ENCODE measurements around the gene ZNF253. TPM values are rescaled to one million over a fixed set of nuclear protein-coding genes. Genes with fewer than 3 reads are reported as not detected.
"Not testable (repeated sequence)": the region's sequence is repeated elsewhere in the genome, so short reads cannot be mapped to it uniquely, and the experiment has no call there.

Gene ZNF253
- 6.6 TPM for total RNA-seq
- long read RNA-seq, transcript ZNF253-203 (4 exons, 3,519 nt): major isoform, 9 of 12 reads
- long read RNA-seq, partial matches to known transcripts: 0 of 12 reads
- long read RNA-seq, other reads (novel, unspliced or antisense): 1 of 12 reads

DNA sequence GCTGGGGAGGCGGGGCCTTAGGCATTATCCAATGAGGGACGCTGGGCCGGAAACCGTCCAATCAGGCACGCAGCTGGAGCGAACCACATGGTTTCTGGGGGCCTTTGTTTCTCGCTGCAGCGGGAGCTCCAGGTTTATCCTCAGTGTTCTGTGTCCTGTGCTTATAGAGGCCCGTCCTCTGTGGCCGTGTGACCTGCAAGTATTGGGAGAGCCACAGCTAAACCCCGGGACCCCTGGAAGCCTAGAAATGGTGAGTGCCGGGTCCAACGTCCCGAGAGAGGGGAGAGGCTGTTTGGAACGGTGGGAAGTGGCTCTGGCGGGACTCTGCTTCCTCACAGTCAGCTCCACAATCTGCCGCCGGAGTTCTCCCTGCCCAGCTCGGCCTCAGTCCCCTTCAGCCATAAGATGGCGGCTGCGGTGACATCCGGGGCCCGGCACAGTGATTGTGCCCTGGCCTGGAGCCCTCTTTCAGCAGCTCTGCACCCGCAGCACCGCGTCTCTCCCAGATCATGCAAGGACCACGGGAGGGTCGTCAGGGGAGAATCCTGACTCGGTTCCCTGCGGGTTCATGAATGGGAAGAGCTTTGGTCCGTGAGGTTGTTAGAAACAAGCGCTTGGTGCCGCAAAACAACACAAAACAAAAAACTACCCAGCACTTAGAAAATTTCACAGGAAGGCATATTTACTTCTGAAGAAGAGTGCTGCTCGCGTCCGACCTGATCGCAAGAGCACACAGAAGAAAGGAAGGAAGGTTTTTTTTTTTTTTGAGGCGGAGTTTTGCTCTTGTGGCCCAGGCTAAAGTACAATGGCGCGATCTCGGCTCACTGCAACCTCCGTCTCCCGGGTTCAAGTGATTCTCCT is at the start of gene ZNF253:
TSS of gene ZNF253 (plus strand) at position 133 of the 861 bp plus-strand sequence. CDS start at position 248, 115 bp downstream.
- DNase-seq (peak; percentile 98), ATAC-seq (ENCODE audit: poor library complexity) (peak; percentile 99)
- intact Hi-C loops (cut with DNase I): no loop called here

GRCh38 chr19:19816679-19817078 is 49.0 kb upstream of the ZNF253 start:
- DNase-seq (peak; percentile 72), ATAC-seq (ENCODE audit: poor library complexity) (peak; percentile 28)
- intact Hi-C loops (cut with DNase I): no loop called here

DNA sequence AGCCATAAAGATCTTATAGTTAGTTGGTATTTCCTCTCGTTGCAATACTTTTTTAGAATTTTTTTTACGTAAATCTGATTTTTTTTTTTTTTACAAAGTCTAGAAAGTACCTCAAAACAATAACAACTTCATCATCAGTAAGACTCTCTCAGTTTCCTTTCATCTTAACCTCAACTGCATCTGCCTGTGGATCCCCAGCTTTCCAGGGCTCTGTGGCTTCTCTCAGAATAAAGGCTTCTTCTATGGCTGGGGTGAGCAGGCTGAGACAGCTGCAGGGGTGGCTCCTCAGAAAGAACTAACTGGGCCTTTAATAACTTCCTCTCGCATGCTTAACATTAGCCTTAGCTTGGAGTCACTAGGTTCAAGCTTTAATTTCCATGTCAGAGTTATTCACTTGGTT is 48.3 kb upstream of the ZNF253 start:
- ATAC-seq (ENCODE audit: poor library complexity) (no peak), DNase-seq (no peak)
- intact Hi-C loops (cut with DNase I): no loop called here

GRCh38 chr19:19820774-19821320 is 44.8 kb upstream of the ZNF253 start:
- no peak for DNase-seq
- intact Hi-C loops (cut with DNase I): no loop called here
- no peak for ATAC-seq (ENCODE audit: poor library complexity)

DNA sequence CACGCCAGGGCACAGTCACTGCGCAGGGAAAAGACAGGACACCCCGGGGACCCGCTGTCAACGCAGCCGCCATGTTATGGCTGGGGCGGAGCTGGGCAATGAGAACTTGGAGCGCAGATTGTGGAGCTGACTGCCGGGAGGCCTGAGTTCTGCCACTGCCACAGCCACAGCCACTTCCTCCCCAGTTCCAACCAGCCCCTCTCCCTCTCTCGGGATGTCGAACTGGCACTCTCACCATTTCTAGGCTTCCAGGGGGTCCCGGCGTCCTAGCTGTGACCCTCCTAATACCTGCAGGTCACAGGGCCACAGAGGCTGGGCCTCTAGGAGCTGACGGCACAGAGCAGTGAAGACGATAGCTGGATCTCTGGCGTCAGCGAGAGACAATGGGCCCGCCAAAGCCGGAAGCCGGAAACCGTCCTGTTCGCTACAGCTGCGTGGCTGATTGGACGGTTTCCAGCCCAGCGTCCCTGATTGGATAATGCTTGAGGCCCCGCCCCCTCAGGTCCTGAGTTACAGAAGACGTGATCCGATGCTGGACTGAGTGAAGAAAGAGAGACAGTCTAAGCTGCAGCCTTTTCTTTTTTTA is 44.2 kb upstream of the ZNF253 start, which contains the start of gene ZNF506:
TSS of gene ZNF506 (minus strand) at position 385 of the 586 bp plus-strand sequence. CDS start at position 238, 147 bp downstream.
- ATAC-seq (ENCODE audit: poor library complexity): peak; percentile 99
- intact Hi-C loops (cut with DNase I): no loop called here
- DNase-seq: peak; percentile 100

- intact Hi-C loops (cut with DNase I); DNase-seq: not testable (repeated sequence)
- ATAC-seq (ENCODE audit: poor library complexity): peak; percentile 14
These were observed 43.7 kb upstream of the ZNF253 start for GRCh38 chr19:19821976-19822375.

- intact Hi-C loops (cut with DNase I): no loop called here
- no peak for DNase-seq
- ATAC-seq (ENCODE audit: poor library complexity): no peak
These were observed 41.8 kb upstream of the ZNF253 start for GRCh38 chr19:19823916-19824315.

DNA sequence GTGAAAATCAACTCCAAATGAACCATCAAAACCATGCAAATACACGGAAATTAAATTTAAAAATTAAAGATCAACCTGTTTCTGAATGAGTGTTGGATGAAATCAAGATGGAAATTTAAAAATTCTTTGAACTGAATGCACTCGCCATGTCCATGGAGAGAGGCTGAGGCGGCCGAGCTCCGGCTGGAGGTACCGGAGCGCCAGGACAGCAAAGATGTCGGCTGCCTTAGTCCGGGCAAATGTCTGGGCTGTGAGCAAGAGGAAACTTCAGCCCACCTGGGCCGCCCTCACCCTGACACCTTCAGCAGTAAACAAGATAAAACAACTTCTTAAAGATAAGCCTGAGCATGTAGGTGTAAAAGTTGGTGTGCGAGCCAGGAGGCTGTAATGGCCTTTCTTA is 38.8 kb upstream of the ZNF253 start:
- intact Hi-C loops (cut with DNase I): no loop called here
- no peak for ATAC-seq (ENCODE audit: poor library complexity)
- DNase-seq: no peak

GRCh38 chr19:19835560-19836038 is 30.1 kb upstream of the ZNF253 start:
- ATAC-seq (ENCODE audit: poor library complexity) (no peak), DNase-seq (no peak)
- intact Hi-C loops (cut with DNase I): no loop called here

DNA sequence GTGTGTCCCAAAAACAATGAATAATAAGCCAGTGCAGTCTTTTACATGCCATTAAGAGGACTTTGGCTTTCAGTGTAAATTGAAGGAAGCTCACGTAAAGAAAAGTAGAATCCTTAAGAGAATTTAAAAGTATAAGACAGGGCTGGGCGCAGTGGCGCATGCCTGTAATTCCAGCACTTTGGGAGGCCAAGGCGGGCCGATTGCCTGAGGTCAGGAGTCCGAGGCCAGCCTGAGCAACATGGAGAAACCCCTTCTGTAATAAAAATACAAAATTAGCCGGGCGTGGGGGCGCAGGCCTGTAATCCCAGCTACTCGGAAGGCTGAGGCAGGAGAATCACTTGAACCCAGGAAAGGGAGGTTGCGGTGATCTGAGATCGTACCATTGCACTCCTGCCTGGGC is 17.9 kb upstream of the ZNF253 start:
- DNase-seq: no peak
- ATAC-seq (ENCODE audit: poor library complexity): no peak
- intact Hi-C loops (cut with DNase I): no loop called here

DNA sequence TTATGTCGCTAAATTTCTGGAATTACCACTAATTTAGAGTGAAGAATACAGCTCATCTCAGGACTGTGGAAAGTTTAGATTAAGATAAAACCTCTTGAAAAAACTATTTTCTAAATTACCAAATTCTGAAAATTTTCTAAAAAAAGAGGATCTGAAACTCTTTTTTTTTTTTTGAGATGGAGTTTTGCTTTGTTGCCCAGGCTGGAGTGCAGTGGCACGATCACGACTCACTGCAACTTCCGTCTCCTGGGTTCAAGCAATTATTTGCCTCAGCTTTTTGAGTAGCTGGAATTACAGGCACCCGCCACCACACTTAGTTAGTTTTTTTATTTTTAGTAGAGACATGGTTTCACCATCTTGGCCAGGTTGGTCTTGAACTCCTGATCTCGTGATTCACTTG is 16.6 kb upstream of the ZNF253 start:
- ATAC-seq (ENCODE audit: poor library complexity) (no peak), DNase-seq (no peak)
- intact Hi-C loops (cut with DNase I): no loop called here

GRCh38 chr19:19851740-19852139 is 13.9 kb upstream of the ZNF253 start:
- ATAC-seq (ENCODE audit: poor library complexity); intact Hi-C loops (cut with DNase I); DNase-seq: not testable (repeated sequence)

- DNase-seq (no peak), ATAC-seq (ENCODE audit: poor library complexity) (no peak)
- intact Hi-C loops (cut with DNase I): no loop called here
These were observed 6.9 kb upstream of the ZNF253 start for GRCh38 chr19:19858751-19859150.

DNA sequence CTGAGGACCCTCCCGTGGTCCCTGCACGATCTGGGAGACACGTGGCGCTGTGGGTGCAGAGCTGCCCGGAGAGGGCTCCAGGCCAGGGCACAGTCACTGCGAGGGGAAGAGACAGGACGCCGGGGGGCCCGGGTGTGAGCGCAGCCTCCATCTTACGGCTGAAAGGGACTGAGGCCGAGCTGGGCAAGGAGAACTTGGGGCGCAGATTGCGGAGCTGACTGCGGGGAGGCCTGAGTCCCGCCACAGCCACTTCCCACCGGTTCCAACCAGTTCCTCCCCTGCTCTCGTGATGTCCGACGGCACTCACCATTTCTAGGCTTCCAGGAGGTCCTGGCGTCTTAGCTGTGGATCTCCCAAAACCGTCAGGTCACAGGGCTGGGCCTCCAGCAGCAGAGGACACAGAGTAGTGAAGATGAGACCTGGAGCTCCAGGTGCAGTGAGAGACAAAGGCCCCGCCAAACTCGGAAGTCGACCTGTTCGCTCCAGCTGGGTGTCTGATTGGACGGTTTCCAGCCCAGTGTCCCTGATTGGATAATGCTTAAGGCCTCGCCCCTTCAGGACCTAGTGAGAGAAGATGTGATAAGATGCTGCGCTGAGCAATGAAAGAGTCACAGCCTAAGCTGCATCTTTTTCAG is 4.8 kb upstream of the ZNF253 start:
- ATAC-seq (ENCODE audit: poor library complexity): no peak
- intact Hi-C loops (cut with DNase I): no loop called here
- DNase-seq: no peak

- intact Hi-C loops (cut with DNase I): no loop called here
- ATAC-seq (ENCODE audit: poor library complexity) (no peak), DNase-seq (no peak)
These were observed 1.0 kb downstream of the ZNF253 start for GRCh38 chr19:19866611-19867248.

- DNase-seq: not testable (repeated sequence)
These were observed 4.4 kb downstream of the ZNF253 start for GRCh38 chr19:19870086-19870485.

GRCh38 chr19:19871932-19872331 is 6.2 kb downstream of the ZNF253 start:
- intact Hi-C loops (cut with DNase I): no loop called here
- no peak for ATAC-seq (ENCODE audit: poor library complexity)

More at GRCh38 chr19:19870086-19870485, 4.4 kb downstream of the ZNF253 start:
- ATAC-seq (ENCODE audit: poor library complexity); intact Hi-C loops (cut with DNase I): not testable (repeated sequence)

GRCh38 chr19:19873381-19873780 is 7.7 kb downstream of the ZNF253 start:
- no peak for DNase-seq
- ATAC-seq (ENCODE audit: poor library complexity): no peak
- intact Hi-C loops (cut with DNase I): no loop called here

More at GRCh38 chr19:19871932-19872331, 6.2 kb downstream of the ZNF253 start:
- DNase-seq: no peak
